Neural progenitor cell (in vitro differentiated cells): ENCODE data around the gene NUDT3. TPM values are rescaled to one million over a fixed set of nuclear protein-coding genes. Genes with fewer than 3 reads are reported as not detected.
A peak's percentile ranks its signal among the peaks of the same experiment; 100 is the strongest.

Experiments used
- DNase-seq: peaks from one replicate; pipeline ENCODE4 v3.0.0-alpha.2; 2016; ENCODE audit warnings: low spot score
- H2AFZ ChIP-seq: fragments of 200-600 bp; sonication (generic); replicated peaks from 2 replicates; pipeline ENCODE4 v1.6.1; 2016; ENCODE audit warnings: antibody characterized with exemption
- H3F3A ChIP-seq: fragments of 200-600 bp; sonication (generic); 2 replicates; pipeline ENCODE4 v1.6.1; 2016; ENCODE audit warnings: antibody characterized with exemption, low read depth
- H3K27ac ChIP-seq: fragments of 200-600 bp; sonication (generic); 2 replicates; pipeline ENCODE4 v1.5.1; 2016; ENCODE audit warnings: mild to moderate bottlenecking
- H3K27me3 ChIP-seq: fragments of 200-600 bp; sonication (generic); 2 replicates; pipeline ENCODE4 v1.6.1; 2016; ENCODE audit warnings: mild to moderate bottlenecking, moderate library complexity
- H3K36me3 ChIP-seq: fragments of 200-600 bp; sonication (generic); 2 replicates; pipeline ENCODE4 v1.5.1; 2016
- H3K4me1 ChIP-seq: fragments of 200-600 bp; sonication (generic); 2 replicates; pipeline ENCODE4 v1.6.1; 2016; ENCODE audit warnings: mixed run types
- H3K4me2 ChIP-seq: fragments of 200-600 bp; sonication (generic); 2 replicates; pipeline ENCODE4 v1.6.1; 2016
- H3K4me3 ChIP-seq: fragments of 200-600 bp; sonication (generic); 2 replicates; pipeline ENCODE4 v1.5.1; 2016
- H3K79me2 ChIP-seq: fragments of 200-600 bp; sonication (generic); 2 replicates; pipeline ENCODE4 v1.6.1; 2016; ENCODE audit warnings: low read depth
- H3K9ac ChIP-seq: fragments of 200-600 bp; sonication (generic); 2 replicates; pipeline ENCODE4 v1.6.1; 2016
- H3K9me3 ChIP-seq: fragments of 200-600 bp; sonication (generic); 2 replicates; pipeline ENCODE4 v1.5.1; 2016; ENCODE audit warnings: low read depth
- H4K20me1 ChIP-seq: fragments of 200-600 bp; sonication (generic); 2 replicates; pipeline ENCODE4 v1.6.1; 2016; ENCODE audit warnings: low read depth
- H3K27ac Mint-ChIP-seq: 3 replicates; pipeline ENCODE4 v1.8.0; 2021; ENCODE audit warnings: mixed read lengths
- H3K27me3 Mint-ChIP-seq: 2 replicates; pipeline ENCODE4 v1.8.0; 2022; ENCODE audit warnings: low read depth, mild to moderate bottlenecking, inconsistent platforms, moderate library complexity, mixed read lengths; ENCODE audit not compliant: insufficient read depth
- H3K36me3 Mint-ChIP-seq: 3 replicates; pipeline ENCODE4 v1.8.0; 2021; ENCODE audit warnings: mixed read lengths
- H3K4me1 Mint-ChIP-seq: 3 replicates; pipeline ENCODE4 v1.8.0; 2021; ENCODE audit warnings: mixed read lengths
- H3K4me3 Mint-ChIP-seq: 3 replicates; pipeline ENCODE4 v1.8.0; 2021; ENCODE audit warnings: mild to moderate bottlenecking, moderate library complexity, mixed read lengths
- H3K9me3 Mint-ChIP-seq: 3 replicates; pipeline ENCODE4 v1.8.0; 2020; ENCODE audit warnings: mixed read lengths
- CTCF ChIP-seq: fragments of 200-600 bp; sonication (generic); IDR thresholded peaks from 2 replicates; pipeline ENCODE4 v1.5.1; 2017; ENCODE audit warnings: antibody characterized with exemption, mild to moderate bottlenecking
- EZH2 ChIP-seq: fragments of 200-600 bp; sonication (generic); IDR thresholded peaks from 2 replicates; pipeline ENCODE4 v1.6.1; 2017; ENCODE audit warnings: antibody characterized with exemption, mild to moderate bottlenecking, moderate library complexity
- EZH2phosphoT487 ChIP-seq: fragments of 200-600 bp; sonication (generic); IDR thresholded peaks from 2 replicates; pipeline ENCODE4 v1.6.1; 2017; ENCODE audit warnings: antibody characterized with exemption
- total RNA-seq: library from RNA; depleted of rRNA; stranded (reverse); fragments of >200 nt; gene quantifications from 2 replicates; pipeline ENCODE4 v1.2.3, GENCODE V29; 2015; ENCODE audit warnings: low replicate concordance

Gene NUDT3
- total RNA-seq, 1 donor from 2014 or later: 35.7 TPM

GRCh38 chr6:34391786-34392496 is 528 bp downstream of the NUDT3 start:
- Histone ChIP-seq H3K4me3 (peak overlapping the region; percentile 95), H3K4me2 (peak overlapping the region; percentile 90), H3K79me2 (peaks cover 53% of the 10 kb centered on the region), H4K20me1 (peaks cover 21% of the 10 kb centered on the region), H3K36me3 (no peaks in the 10 kb centered on the region), H2AFZ (peak overlapping the region; percentile 89), H3K27me3 (peaks cover 10% of the 10 kb centered on the region), H3F3A (peaks cover 27% of the 10 kb centered on the region), H3K4me1 (peaks cover 16% of the 10 kb centered on the region), H3K9ac (peak overlapping the region; percentile 55), H3K9me3 (no peaks in the 10 kb centered on the region), H3K27ac (peak overlapping the region; percentile 34)
- Mint-ChIP-seq H3K4me1 (peaks cover 17% of the 10 kb centered on the region), H3K27me3 (peaks cover 4% of the 10 kb centered on the region), H3K9me3 (peaks cover 8% of the 10 kb centered on the region), H3K36me3 (peaks cover 6% of the 10 kb centered on the region), H3K27ac (no peak overlapping the region), H3K4me3 (no peak overlapping the region)
- DNase-seq: peak; percentile 83
- TF ChIP-seq CTCF (no peak), EZH2phosphoT487 (no peak), EZH2 (no peak)

GRCh38 chr6:34391473-34391785 is 1.0 kb downstream of the NUDT3 start:
- H3K4me2 ChIP-seq: peak overlapping the region; percentile 90
- H3K4me3 ChIP-seq: peak overlapping the region; percentile 95
- H3K36me3 Mint-ChIP-seq: peaks cover 4% of the 10 kb centered on the region
- peaks cover 4% of the 10 kb centered on the region for H3K27me3 Mint-ChIP-seq
- H3K9ac ChIP-seq: no peak overlapping the region
- H3K4me1 ChIP-seq: peaks cover 20% of the 10 kb centered on the region
- H3K79me2 ChIP-seq: peaks cover 58% of the 10 kb centered on the region
- no peak overlapping the region for H3K27ac Mint-ChIP-seq
- no peaks in the 10 kb centered on the region for H3K36me3 ChIP-seq
- TF ChIP-seq CTCF (no peak), EZH2 (no peak), EZH2phosphoT487 (no peak)
- H3F3A ChIP-seq: peaks cover 32% of the 10 kb centered on the region
- peaks cover 21% of the 10 kb centered on the region for H3K4me1 Mint-ChIP-seq
- H3K27ac ChIP-seq: no peak overlapping the region
- H3K9me3 Mint-ChIP-seq: peaks cover 5% of the 10 kb centered on the region
- no peak for DNase-seq
- H3K4me3 Mint-ChIP-seq: no peak overlapping the region
- no peaks in the 10 kb centered on the region for H3K9me3 ChIP-seq
- peaks cover 10% of the 10 kb centered on the region for H3K27me3 ChIP-seq
- peak overlapping the region; percentile 89 for H2AFZ ChIP-seq
- H4K20me1 ChIP-seq: peaks cover 26% of the 10 kb centered on the region

GRCh38 chr6:34390531-34391472 is 1.7 kb downstream of the NUDT3 start:
- Histone ChIP-seq H2AFZ (no peak overlapping the region), H3K79me2 (peaks cover 65% of the 10 kb centered on the region), H3F3A (peaks cover 39% of the 10 kb centered on the region), H3K4me2 (peak overlapping the region; percentile 90), H3K4me3 (peak overlapping the region; percentile 95), H4K20me1 (peaks cover 32% of the 10 kb centered on the region), H3K9ac (no peak overlapping the region), H3K4me1 (peaks cover 27% of the 10 kb centered on the region), H3K9me3 (no peaks in the 10 kb centered on the region), H3K27ac (no peak overlapping the region), H3K36me3 (no peaks in the 10 kb centered on the region), H3K27me3 (peaks cover 10% of the 10 kb centered on the region)
- no peaks in the 10 kb centered on the region for H3K9me3 Mint-ChIP-seq
- no peak for DNase-seq
- no peak overlapping the region for H3K27ac Mint-ChIP-seq
- H3K4me1 Mint-ChIP-seq: peaks cover 26% of the 10 kb centered on the region
- peaks cover 4% of the 10 kb centered on the region for H3K27me3 Mint-ChIP-seq
- peaks cover 2% of the 10 kb centered on the region for H3K36me3 Mint-ChIP-seq
- no peak for TF ChIP-seq CTCF
- no peak for TF ChIP-seq EZH2
- no peak for TF ChIP-seq EZH2phosphoT487
- H3K4me3 Mint-ChIP-seq: no peak overlapping the region
